ENCODE data around the gene ITGA3.

- TF ChIP-seq POLR2A (IDR thresholded peaks at IDR 0.05; ENCODE audit: insufficient read depth in 1 of 2, low read depth in 2 of 2, low read length in 2 of 2): no peak
- TF ChIP-seq CEBPB (IDR thresholded peaks at IDR 0.05; ENCODE audit: borderline replicate concordance, low read depth, low read length): no peak
- no peak for TF ChIP-seq THAP8 (CRISPR knock-in tag; IDR thresholded peaks at IDR 0.05; ENCODE audit: borderline replicate concordance)
- TF ChIP-seq JUND (CRISPR knock-in tag; IDR thresholded peaks at IDR 0.05): no peak
- TF ChIP-seq PCBP1 (IDR thresholded peaks at IDR 0.05; ENCODE audit: borderline replicate concordance, low read depth, low read length): no peak
- no peak for TF ChIP-seq KAT8 (CRISPR knock-in tag; IDR thresholded peaks at IDR 0.05)
Observed at GRCh38 chr17:50028736-50029120, 27.2 kb upstream of the ITGA3 start.
